PFSK-1 (cell line): ENCODE results near the gene VASH2.

Experiments used
- POLR2AphosphoS5 ChIP-seq: IDR thresholded peaks from 2 replicates; pipeline ENCODE4 v1.6.1; 2012; ENCODE audit warnings: low read depth, mild to moderate bottlenecking, control low read depth, low read length, moderate library complexity
- REST ChIP-seq, 2 experiments: IDR thresholded peaks; 2 replicates each; pipeline versions ENCODE4 v1.6.1 to v1.8.0; 2011 to 2012; ENCODE audit warnings: low read depth in 2 of 2, low read length in 2 of 2, control low read depth in 1 of 2, inconsistent platforms in 1 of 2, mild to moderate bottlenecking in 1 of 2, moderate library complexity in 1 of 2; ENCODE audit not compliant: insufficient read depth in 1 of 2
- SIN3A ChIP-seq: IDR thresholded peaks from 2 replicates; pipeline ENCODE4 v1.6.1; 2012; ENCODE audit warnings: mild to moderate bottlenecking, low read length, moderate library complexity, borderline replicate concordance; ENCODE audit not compliant: insufficient read depth
- TAF1 ChIP-seq: IDR thresholded peaks from 2 replicates; pipeline ENCODE4 v1.6.1; 2012; ENCODE audit warnings: low read length, control low read depth, borderline replicate concordance; ENCODE audit not compliant: insufficient read depth

- TF ChIP-seq POLR2AphosphoS5 = no peak
- no peak for TF ChIP-seq SIN3A
- TF ChIP-seq TAF1 = no peak
- no peak for TF ChIP-seq REST (IDR thresholded peaks at IDR 0.05; ENCODE audit: insufficient read depth in 1 of 2, low read depth in 2 of 2, low read length in 2 of 2)
These were observed 995 bp downstream of the VASH2 start for GRCh38 chr1:212951126-212951946.
